Gastroesophageal sphincter (tissue), 4 donors: ENCODE measurements around the gene SMIM14. TPM values are rescaled to one million over a fixed set of nuclear protein-coding genes. Genes with fewer than 3 reads are reported as not detected.

Experiments used
- ATAC-seq: fragments of 150-250 bp; one replicate; pipeline ENCODE4 v1.9.1; 2016; ENCODE audit warnings: mild to moderate bottlenecking, moderate library complexity
- H3K27ac ChIP-seq, 4 donors: fragments of 200-600 bp; sonication (generic) in 3 of 4; 1 replicate in 3 of 4; 2 replicates in 1 of 4; pipeline ENCODE4 v1.5.1; 2016 to 2019
- H3K27me3 ChIP-seq: fragments of 200-600 bp; sonication (generic); one replicate; pipeline ENCODE4 v1.5.1; 2019
- H3K36me3 ChIP-seq, 2 donors: fragments of 200-600 bp; sonication (generic); one replicate each; pipeline ENCODE4 v1.5.1; 2019; ENCODE audit warnings: control low read depth in 1 of 2
- H3K4me1 ChIP-seq, 3 donors: fragments of 200-600 bp; sonication (generic); 1 replicate in 2 of 3; 2 replicates in 1 of 3; pipeline ENCODE4 v1.5.1; 2016 to 2019; ENCODE audit warnings: control low read depth in 2 of 3
- H3K4me3 ChIP-seq, 2 donors: fragments of 200-600 bp; sonication (generic); one replicate each; pipeline ENCODE4 v1.5.1; 2019; ENCODE audit warnings: mild to moderate bottlenecking in 1 of 2, moderate library complexity in 1 of 2
- H3K9me3 ChIP-seq, 3 donors: fragments of 200-600 bp; sonication (generic); one replicate each; pipeline ENCODE4 v1.5.1; 2017 to 2019; ENCODE audit warnings: control low read depth in 2 of 3
- CTCF ChIP-seq, 4 experiments: fragments of 200-600 bp in 2 of 4; fragments of 450-650 bp in 2 of 4; sonication (generic) in 1 of 4; IDR thresholded peaks; one replicate each; pipeline ENCODE4 v1.5.1; 2017 to 2019; ENCODE audit warnings: antibody characterized with exemption in 4 of 4, mild to moderate bottlenecking in 2 of 4, moderate library complexity in 2 of 4
- EP300 ChIP-seq: sonication (generic); formaldehyde crosslinking; IDR thresholded peaks from one replicate; pipeline ENCODE4 v1.6.1; 2017; ENCODE audit warnings: antibody characterized with exemption, mild to moderate bottlenecking
- POLR2A ChIP-seq, 2 donors: fragments of 450-650 bp; IDR thresholded peaks; one replicate each; pipeline ENCODE4 v1.6.1; 2017; ENCODE audit warnings: antibody characterized with exemption in 2 of 2, mild to moderate bottlenecking in 2 of 2, moderate library complexity in 1 of 2
- POLR2AphosphoS5 ChIP-seq: sonication (generic); formaldehyde crosslinking; IDR thresholded peaks from one replicate; pipeline ENCODE4 v1.6.1; 2017; ENCODE audit warnings: antibody characterized with exemption
- WGBS, 2 donors: methylation state at CpG; one replicate each; pipeline ENCODE4 v1.1.5; 2018; ENCODE audit warnings: low coverage in 1 of 2; 5-methylcytosine and 5-hydroxymethylcytosine counted together
- total RNA-seq, 4 donors: library from RNA; depleted of rRNA; stranded (reverse); fragments of >200 nt; gene quantifications; one replicate each; pipeline ENCODE4 v1.1.0, GENCODE V29; 2016

Gene SMIM14
- total RNA-seq, 4 donors from 2014 or later: 32.9 to 70.4 (median 41.3) TPM

DNA sequence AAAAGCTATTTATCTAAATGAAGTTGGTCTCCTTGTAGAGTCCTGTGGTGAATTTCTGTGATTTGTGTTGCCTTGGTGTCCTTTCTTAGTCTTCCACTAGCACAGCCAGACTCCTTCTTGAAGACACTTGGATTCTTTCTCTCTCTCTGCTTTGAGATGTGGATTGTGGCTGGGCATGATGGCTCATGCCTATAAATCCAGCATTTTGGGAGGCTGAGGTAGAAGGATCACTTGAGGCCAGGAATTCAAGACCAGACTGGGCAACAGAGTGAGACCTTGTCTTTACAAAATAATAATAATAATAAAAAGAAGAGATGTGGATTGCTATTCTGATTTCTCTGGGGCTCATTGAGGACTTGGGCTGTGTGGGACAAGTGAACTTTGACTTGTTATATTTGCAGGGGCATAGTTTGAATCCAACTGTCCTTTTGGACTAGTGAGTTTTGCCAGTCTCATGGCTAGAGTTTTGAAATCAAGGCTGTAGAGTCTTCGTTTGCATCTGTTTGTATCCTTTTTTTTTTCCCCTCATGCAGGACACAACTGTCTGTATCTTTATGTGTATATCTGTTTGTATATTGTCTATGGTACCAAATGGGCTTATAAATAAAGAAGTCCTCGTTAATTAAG is 11.1 kb upstream of the SMIM14 start:
- no peak overlapping the region for H3K4me3 ChIP-seq
- H3K27ac ChIP-seq: no peak overlapping the region
- H3K9me3 ChIP-seq: no peaks in the 10 kb centered on the region
- H3K36me3 ChIP-seq: no peaks in the 10 kb centered on the region
- H3K27me3 ChIP-seq: no peaks in the 10 kb centered on the region
- 81 to 100% methylated on average over 1 to 2 of the region's 2 CpGs for WGBS, 2 donors
- no peak for ATAC-seq
- no peaks in the 10 kb centered on the region for H3K4me1 ChIP-seq
- no peak for TF ChIP-seq POLR2AphosphoS5
- no peak for TF ChIP-seq POLR2A (IDR thresholded peaks at IDR 0.05)
- no peak for TF ChIP-seq EP300
- no peak for TF ChIP-seq CTCF (IDR thresholded peaks at IDR 0.05)

DNA sequence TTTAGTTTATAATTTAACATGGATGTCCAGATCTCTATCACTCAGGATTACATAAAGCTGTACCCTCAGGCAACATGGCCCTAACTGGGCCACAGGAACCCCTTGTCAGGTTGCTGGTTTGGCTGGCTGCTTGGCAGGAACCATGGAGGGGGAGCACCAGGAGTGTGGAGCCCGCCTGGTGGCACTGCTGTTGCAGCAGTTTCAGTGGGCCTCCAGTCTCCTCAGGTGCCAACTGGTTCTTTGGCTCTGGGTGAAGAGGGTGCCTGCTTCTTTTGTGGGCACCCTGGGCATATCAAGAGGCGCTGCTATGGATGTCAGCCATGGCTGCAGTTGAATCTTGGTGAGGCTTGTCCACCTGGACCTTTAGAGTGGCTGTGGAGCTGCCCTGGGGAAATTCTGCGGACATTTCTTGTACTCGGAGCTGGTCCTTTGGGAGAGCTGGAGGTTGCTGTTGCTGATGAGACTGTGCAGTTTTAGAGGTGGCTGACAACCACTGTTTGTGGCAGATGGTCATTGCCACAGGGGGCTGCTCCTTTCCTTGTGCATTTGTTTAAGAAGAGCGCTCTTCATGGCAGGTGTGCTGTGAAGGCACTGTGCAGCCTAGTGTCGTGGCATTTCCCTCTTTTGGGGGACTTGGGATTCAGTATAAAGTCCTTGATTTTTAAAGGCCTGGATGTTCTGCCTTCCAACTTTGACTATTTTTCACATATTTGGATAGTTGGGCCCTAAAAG is 10.3 kb upstream of the SMIM14 start:
- H3K27me3 ChIP-seq: no peaks in the 10 kb centered on the region
- H3K4me1 ChIP-seq: no peaks in the 10 kb centered on the region
- ATAC-seq: no peak
- no peak for TF ChIP-seq POLR2AphosphoS5
- no peak for TF ChIP-seq EP300
- TF ChIP-seq POLR2A (IDR thresholded peaks at IDR 0.05): no peak
- no peak for TF ChIP-seq CTCF (IDR thresholded peaks at IDR 0.05)
- no peaks in the 10 kb centered on the region for H3K36me3 ChIP-seq
- no peaks in the 10 kb centered on the region for H3K9me3 ChIP-seq
- H3K4me3 ChIP-seq: no peak overlapping the region
- H3K27ac ChIP-seq: no peak overlapping the region
- WGBS, 2 donors: 80% methylated on average over 1 of the region's 6 CpGs; no CpG with 5 or more reads in 1 of the 2 donors

- no peaks in the 10 kb centered on the region for H3K36me3 ChIP-seq
- WGBS, 2 donors: 85 to 91% methylated on average over 3 of the region's 3 CpGs
- ATAC-seq: no peak
- TF ChIP-seq POLR2A (IDR thresholded peaks at IDR 0.05) (no peak), EP300 (no peak), CTCF (IDR thresholded peaks at IDR 0.05) (no peak), POLR2AphosphoS5 (no peak)
- no peaks in the 10 kb centered on the region for H3K4me1 ChIP-seq
- no peak overlapping the region for H3K4me3 ChIP-seq
- no peaks in the 10 kb centered on the region for H3K9me3 ChIP-seq
- no peak overlapping the region for H3K27ac ChIP-seq
- no peaks in the 10 kb centered on the region for H3K27me3 ChIP-seq
These were observed 9.5 kb upstream of the SMIM14 start for GRCh38 chr4:39648213-39648612.

DNA sequence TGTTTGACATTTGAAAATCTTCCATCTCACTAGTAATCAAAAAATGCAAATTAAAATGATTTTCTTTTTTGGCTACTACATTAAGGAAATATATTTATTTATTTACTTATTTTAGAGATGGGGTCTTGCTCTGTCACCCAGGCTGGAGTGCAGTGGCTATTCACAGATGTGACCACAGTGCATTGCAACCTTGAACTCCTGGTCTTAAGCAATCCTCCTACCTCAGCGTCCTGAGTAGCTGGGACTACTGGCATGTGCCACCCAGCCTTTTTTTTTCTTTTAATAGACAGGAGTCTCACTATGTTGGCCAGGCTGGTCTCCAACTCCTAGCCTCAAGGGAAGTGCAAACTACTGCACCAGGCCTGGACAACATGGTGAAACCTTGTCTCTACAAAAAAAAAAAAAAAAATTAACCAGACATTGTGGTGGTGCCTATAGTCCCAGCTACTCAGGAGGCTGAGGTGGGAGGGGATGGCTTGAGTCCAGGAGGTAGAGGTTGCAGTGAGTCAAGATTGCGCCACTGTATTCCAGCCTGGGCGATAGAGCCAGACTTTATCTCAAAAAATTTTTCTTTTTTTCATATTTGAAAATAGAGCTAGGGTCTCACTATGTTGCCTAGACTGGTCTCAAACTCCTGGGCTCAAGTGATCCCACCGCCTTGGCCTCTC is 4.4 kb upstream of the SMIM14 start:
- H3K4me3 ChIP-seq: no peak overlapping the region
- no peak for TF ChIP-seq EP300
- no peak for TF ChIP-seq POLR2AphosphoS5
- no peak for TF ChIP-seq CTCF (IDR thresholded peaks at IDR 0.05)
- TF ChIP-seq POLR2A (IDR thresholded peaks at IDR 0.05): no peak
- WGBS, 2 donors: 92 to 100% methylated on average over 3 of the region's 4 CpGs
- H3K27me3 ChIP-seq: no peaks in the 10 kb centered on the region
- no peak for ATAC-seq
- H3K36me3 ChIP-seq: no peaks in the 10 kb centered on the region
- H3K9me3 ChIP-seq: no peaks in the 10 kb centered on the region
- H3K4me1 ChIP-seq: peaks cover 0 to 9% (median 5%) of the 10 kb centered on the region in 3 donors
- no peak overlapping the region for H3K27ac ChIP-seq
